Tibial nerve (tissue), 3 donors: ENCODE data around the gene EPB41L4B.

ENCODE experiments used
- CTCF ChIP-seq, 5 experiments: fragments of 200-600 bp in 3 of 5; fragments of 450-650 bp in 2 of 5; sonication (generic) in 3 of 5; IDR thresholded peaks; one replicate each; pipeline ENCODE4 v1.5.1; 2016 to 2019; ENCODE audit warnings: antibody characterized with exemption in 5 of 5, mild to moderate bottlenecking in 3 of 5, moderate library complexity in 2 of 5
- POLR2A ChIP-seq, 2 donors: fragments of 450-650 bp; IDR thresholded peaks; one replicate each; pipeline ENCODE4 v1.6.1; 2017; ENCODE audit warnings: antibody characterized with exemption in 2 of 2, mild to moderate bottlenecking in 2 of 2, moderate library complexity in 2 of 2

GRCh38 chr9:109150925-109151545 is 169.8 kb downstream of the EPB41L4B start:
- TF ChIP-seq CTCF (IDR thresholded peaks at IDR 0.05) (no peak), POLR2A (IDR thresholded peaks at IDR 0.05) (no peak)
